ENCODE measurements around the gene MYO1B. TPM values are rescaled to one million over a fixed set of nuclear protein-coding genes. Genes with fewer than 3 reads are reported as not detected.

The MYO1B gene
- total and polyA plus RNA-seq, 2 of the 8 experiments (the other 6 are each of a cell fraction or from before 2014, with no cell fraction given) = 15.5 to 61.2 TPM

GRCh38 chr2:191428141-191428540 is 182.9 kb downstream of the MYO1B start:
- H2AK5ac ChIP-seq (ENCODE audit: low read depth, low read length) = no peak overlapping the region
- no peak overlapping the region for H3K9ac ChIP-seq (replicated peaks in 1 of 4; ENCODE audit: extremely low read depth in 1 of 4, low read depth in 3 of 4, low read length in 3 of 4)
- H2BK120ac ChIP-seq (replicated peaks; ENCODE audit: low read depth, low read length) = no peak overlapping the region
- H3K4me3 ChIP-seq (ENCODE audit: extremely low read depth in 1 of 4, insufficient read depth in 2 of 4, low read depth in 3 of 4, low read length in 4 of 4) = no peak overlapping the region
- no peak overlapping the region for H3K4ac ChIP-seq (replicated peaks; ENCODE audit: insufficient read length, low read depth, low read length)
- CTCF ChIA-PET (ENCODE audit: partially characterized antibody) = interaction anchor here (0.6 to 1.4 kb wide), 3 partner anchors 9 to 194 kb away, joined by 3 to 4 read pairs (median 3); no protein-coding TSS in a partner anchor
- no peaks in the 10 kb centered on the region for H3K79me1 ChIP-seq (ENCODE audit: low read depth, low read length)
- FAIRE-seq (no peak), DNase-seq (ENCODE audit: low read depth in 1 of 2, low spot score in 2 of 2) (no peak)
- no peaks in the 10 kb centered on the region for H3K23me2 ChIP-seq (ENCODE audit: low read depth, low read length)
- no peaks in the 10 kb centered on the region for H4K20me1 ChIP-seq (replicated peaks in 1 of 2; ENCODE audit: control insufficient read depth in 1 of 2, insufficient read depth in 2 of 2, low read length in 2 of 2)
- H3K9me3 ChIP-seq (ENCODE audit: insufficient read depth in 2 of 2, low read depth in 1 of 2, low read length in 1 of 2) = no peaks in the 10 kb centered on the region
- H3K23ac ChIP-seq (ENCODE audit: insufficient read length) = no peak overlapping the region
- H3K56ac ChIP-seq (replicated peaks; ENCODE audit: insufficient read length, low read depth, low read length) = no peak overlapping the region
- no peak overlapping the region for H2BK5ac ChIP-seq (ENCODE audit: low read depth, low read length)
- H3K27me3 ChIP-seq (replicated peaks in 1 of 4; ENCODE audit: control insufficient read depth in 3 of 4, extremely low read depth in 1 of 4, insufficient read depth in 3 of 4, low read length in 3 of 4) = no peaks in the 10 kb centered on the region
- H3K79me2 ChIP-seq (ENCODE audit: control insufficient read depth in 1 of 2, insufficient read depth in 2 of 2, low read length in 2 of 2) = no peaks in the 10 kb centered on the region
- no peak overlapping the region for H3K14ac ChIP-seq (ENCODE audit: insufficient read length)
- no peak overlapping the region for H4K91ac ChIP-seq (replicated peaks; ENCODE audit: insufficient read length, low read length)
- no peak overlapping the region for H2BK20ac ChIP-seq (ENCODE audit: low read length)
- 94% methylated on average over 3 of the region's 3 CpGs; no CpG with 5 or more reads in 1 of the 2 experiments for WGBS, 2 experiments (ENCODE audit: extremely low coverage in 1 of 2, insufficient coverage in 1 of 2, insufficient read length in 1 of 2, insufficient replicate concordance in 2 of 2, low coverage in 1 of 2, low lambda C conversion rate in 2 of 2, missing lambda C conversion rate in 1 of 2)
- H3K4me2 ChIP-seq (ENCODE audit: insufficient read depth in 1 of 2, low read depth in 2 of 2, low read length in 2 of 2) = no peak overlapping the region
- H2BK15ac ChIP-seq (ENCODE audit: low read length) = no peak overlapping the region
- no peak overlapping the region for H2AFZ ChIP-seq (ENCODE audit: low read length)
- H4K5ac ChIP-seq (ENCODE audit: insufficient read length, low read depth, low read length) = no peak overlapping the region
- no peak overlapping the region for H4K8ac ChIP-seq (ENCODE audit: extremely low read depth, insufficient read depth, low read length)
- POLR2A ChIA-PET (ENCODE audit: partially characterized antibody) = no interaction called here
- no peaks in the 10 kb centered on the region for H3K4me1 ChIP-seq (replicated peaks in 1 of 4; ENCODE audit: control insufficient read depth in 3 of 4, insufficient read depth in 4 of 4, low read length in 3 of 4)
- no peak overlapping the region for H3K27ac ChIP-seq (ENCODE audit: low read depth, low read length)
- no peak overlapping the region for H2BK12ac ChIP-seq (ENCODE audit: low read depth, low read length)
- H3K36me3 ChIP-seq (ENCODE audit: control insufficient read depth in 2 of 4, insufficient read depth in 4 of 4, low read length in 3 of 4) = peaks cover 0 to 5% (median 0%) of the 10 kb centered on the region in 4 experiments; a peak in 3 of 8 replicates
- TF ChIP-seq JUN (IDR thresholded peaks at IDR 0.05; ENCODE audit: low read depth, low read length) (no peak), KDM4A (IDR thresholded peaks at IDR 0.05; ENCODE audit: low read depth, low read length, severe bottlenecking) (no peak)
- no peak overlapping the region for H3K18ac ChIP-seq (ENCODE audit: extremely low read depth, low read length)

Data from H1 (cell line).